GM12891 (cell line): ENCODE measurements around the gene LIN28A.

ENCODE experiments used
- POLR2A ChIP-seq: IDR thresholded peaks from 2 replicates; pipeline ENCODE4 v1.6.1; 2011; ENCODE audit warnings: low read depth, low read length, control low read depth
- POLR2AphosphoS5 ChIP-seq: IDR thresholded peaks from 2 replicates; pipeline ENCODE4 v1.6.1; 2011; ENCODE audit warnings: low read depth, low read length, control low read depth
- POU2F2 ChIP-seq: IDR thresholded peaks from 2 replicates; pipeline ENCODE4 v1.6.1; 2011; ENCODE audit warnings: low read depth, mild to moderate bottlenecking, control low read depth, low read length, moderate library complexity
- SPI1 ChIP-seq: IDR thresholded peaks from 2 replicates; pipeline ENCODE4 v1.6.1; 2011; ENCODE audit warnings: low read depth, low read length, control low read depth
- TAF1 ChIP-seq: IDR thresholded peaks from 2 replicates; pipeline ENCODE4 v1.6.1; 2011; ENCODE audit warnings: low read depth, low read length, control low read depth

GRCh38 chr1:26477446-26478152, 67.0 kb downstream of the LIN28A start:
- TF ChIP-seq POLR2A (0 out of 2 replicates have a peak, but pooled peaks have one; percentile 33), POLR2AphosphoS5 (peak; percentile 50), TAF1 (no peak), SPI1 (no peak), POU2F2 (no peak)
